Fibroblast of skin of left biceps (primary cell): ENCODE data around the gene ZNF205.
A peak's percentile ranks its signal among the peaks of the same experiment; 100 is the strongest.
"Not testable (repeated sequence)": the region's sequence is repeated elsewhere in the genome, so short reads cannot be mapped to it uniquely, and the experiment has no call there.

ENCODE experiments used
- DNase-seq, 2 experiments: peaks; one replicate each; pipeline ENCODE4 v3.0.0-alpha.2; 2013; ENCODE audit warnings: low read depth in 2 of 2

Gene ZNF205

DNA sequence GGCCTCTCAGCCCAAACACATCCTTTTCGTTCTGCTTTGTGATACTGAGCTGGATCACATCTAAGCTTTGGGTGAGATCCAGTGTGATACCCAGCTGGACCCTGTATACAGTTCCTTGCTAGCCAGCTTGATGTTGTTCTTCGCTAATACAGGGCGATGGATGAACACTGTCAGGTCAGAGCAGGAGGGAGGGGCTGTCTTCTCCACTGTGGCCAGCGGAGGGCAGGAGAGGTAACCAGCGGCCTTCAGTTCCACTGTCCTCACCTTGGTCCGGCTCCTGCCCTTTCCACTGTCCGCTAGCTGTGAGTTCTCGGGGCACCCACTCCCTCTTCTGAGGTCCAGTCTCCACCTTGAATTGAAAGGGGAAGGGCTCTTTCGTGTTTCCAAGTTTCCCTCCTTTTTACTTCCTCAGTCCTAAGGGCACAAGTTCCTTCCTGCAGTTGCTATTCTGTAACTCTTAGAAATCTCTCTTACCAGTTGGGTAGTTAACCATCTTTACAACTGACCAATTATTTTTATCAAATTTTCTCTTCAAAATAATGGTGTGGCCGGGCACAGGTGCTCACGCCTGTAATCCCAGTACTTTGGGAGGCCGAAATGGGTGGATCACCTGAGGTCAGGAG is 19.5 kb downstream of the ZNF205 start:
- DNase-seq: no peak

DNA sequence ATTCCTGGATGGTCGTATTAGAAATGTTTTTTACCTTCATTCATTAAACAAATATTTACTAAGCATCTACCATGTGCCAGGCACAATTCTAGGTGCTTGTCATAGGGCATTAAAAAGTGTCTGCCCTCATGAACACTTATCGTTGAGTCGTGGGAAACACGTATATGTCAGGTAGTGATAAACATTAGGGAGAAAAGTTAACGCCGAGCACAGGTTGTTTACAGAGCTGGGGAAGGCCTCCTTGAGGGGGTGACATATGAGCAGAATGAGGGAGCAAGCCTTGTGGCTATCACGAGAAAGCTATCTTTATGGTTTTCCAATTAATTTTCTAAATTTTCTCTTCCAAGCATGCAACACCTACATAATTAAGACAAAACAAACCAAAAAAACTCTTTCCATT is 21.5 kb downstream of the ZNF205 start:
- DNase-seq: no peak

DNA sequence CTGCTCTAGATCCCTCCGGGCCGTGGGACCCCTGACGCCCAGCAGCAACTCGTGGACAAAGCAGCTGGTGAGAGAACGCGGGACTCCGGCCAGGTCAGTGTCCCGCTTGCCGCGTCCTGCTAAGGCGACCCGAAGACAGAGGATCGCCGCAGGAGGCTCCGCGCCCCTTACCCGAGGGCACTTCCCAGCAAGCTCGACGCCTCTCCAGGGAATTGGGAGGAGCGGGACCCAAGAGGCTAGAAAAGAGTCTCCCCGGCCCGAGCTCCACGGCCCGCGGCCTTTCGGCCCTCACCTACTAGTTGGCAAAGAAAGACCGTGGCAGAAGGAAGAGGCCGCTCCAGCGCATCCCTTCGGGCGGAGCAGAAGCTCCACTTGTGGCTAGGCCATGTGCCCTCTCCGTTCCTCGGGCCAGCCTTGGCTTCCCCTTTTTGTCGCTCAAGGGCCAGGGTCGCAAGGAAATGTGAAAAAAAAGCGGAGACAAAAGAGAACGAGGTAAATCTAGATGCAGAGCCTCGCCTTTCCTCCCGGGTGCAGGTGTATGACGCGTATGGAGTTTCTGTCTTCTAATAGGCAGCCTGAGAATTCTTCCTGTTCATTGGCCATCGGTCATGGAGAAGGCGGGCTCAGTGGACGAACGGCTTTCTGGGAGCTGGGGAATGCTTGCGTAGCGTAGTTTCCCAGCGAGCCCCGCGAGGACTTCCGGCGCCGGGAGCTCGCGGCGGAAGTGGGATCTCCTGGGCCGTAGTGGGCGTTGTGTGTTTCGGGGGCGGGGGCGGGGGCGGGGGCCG is 22.1 kb downstream of the ZNF205 start, which contains the start of gene ZNF213:
Gene ZNF213, plus strand, starts transcription at position 692 of the 788 bp plus-strand sequence. CDS start 2,252 bp downstream, outside the sequence.
- peak; percentile 91 to 94 for DNase-seq

DNA sequence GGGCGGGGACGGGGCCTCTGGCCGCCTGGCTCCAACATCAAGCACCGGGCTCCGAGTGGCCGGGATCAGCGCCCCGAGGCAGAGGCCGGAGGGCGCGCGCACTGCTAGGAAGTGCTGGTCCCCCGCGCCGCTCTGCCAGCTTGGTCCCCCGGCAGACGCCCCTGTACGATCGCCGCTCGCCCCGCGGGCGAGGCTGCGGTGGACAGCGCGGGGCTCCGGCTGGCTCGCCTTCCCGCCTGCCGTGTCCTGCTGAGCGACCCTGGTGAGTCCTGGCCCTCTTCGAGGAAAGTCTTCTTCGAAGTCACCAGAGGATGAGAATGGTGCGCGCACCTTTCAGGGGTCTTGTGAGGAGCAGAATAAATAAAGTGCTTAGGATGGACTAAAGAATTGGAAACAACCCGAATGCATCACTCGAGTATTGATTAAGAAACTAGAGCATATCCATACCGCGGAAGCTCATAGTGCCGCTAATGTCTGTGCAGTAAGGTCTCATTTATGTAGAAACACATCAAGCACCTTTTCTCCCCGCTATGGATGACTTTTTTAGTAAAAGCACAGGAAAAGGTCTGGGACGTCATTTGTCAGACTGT is 22.8 kb downstream of the ZNF205 start:
- no peak for DNase-seq

DNA sequence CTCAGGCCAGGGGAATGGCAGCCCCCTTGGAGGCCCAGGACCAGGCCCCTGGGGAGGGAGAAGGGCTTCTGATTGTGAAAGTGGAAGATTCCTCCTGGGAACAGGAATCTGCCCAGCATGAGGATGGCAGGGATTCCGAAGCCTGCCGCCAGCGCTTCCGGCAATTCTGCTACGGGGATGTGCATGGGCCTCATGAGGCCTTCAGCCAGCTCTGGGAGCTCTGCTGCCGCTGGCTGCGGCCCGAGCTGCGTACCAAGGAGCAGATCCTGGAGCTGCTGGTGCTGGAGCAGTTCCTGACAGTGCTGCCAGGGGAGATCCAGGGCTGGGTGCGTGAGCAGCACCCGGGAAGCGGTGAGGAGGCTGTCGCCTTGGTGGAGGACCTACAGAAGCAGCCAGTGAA is 24.9 kb downstream of the ZNF205 start:
- DNase-seq: no peak

DNA sequence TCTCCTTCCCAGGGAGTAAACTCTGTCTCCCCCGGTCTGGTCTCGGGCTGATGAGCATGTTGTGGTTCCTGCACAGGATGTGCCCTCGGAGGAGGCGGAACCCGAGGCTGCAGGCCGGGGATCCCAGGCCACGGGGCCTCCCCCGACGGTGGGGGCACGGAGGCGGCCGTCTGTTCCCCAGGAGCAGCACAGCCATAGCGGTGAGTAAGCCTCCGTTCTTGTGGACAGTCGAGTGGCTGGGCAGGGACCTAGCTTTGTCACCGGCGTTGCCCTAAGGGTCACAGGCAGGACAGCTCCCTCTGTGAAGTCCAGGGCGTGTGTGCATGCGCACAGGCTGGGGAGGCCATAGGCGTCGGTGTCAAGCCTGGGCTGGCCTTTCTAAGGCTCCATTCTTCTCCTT is 26.0 kb downstream of the ZNF205 start:
- no peak for DNase-seq

DNA sequence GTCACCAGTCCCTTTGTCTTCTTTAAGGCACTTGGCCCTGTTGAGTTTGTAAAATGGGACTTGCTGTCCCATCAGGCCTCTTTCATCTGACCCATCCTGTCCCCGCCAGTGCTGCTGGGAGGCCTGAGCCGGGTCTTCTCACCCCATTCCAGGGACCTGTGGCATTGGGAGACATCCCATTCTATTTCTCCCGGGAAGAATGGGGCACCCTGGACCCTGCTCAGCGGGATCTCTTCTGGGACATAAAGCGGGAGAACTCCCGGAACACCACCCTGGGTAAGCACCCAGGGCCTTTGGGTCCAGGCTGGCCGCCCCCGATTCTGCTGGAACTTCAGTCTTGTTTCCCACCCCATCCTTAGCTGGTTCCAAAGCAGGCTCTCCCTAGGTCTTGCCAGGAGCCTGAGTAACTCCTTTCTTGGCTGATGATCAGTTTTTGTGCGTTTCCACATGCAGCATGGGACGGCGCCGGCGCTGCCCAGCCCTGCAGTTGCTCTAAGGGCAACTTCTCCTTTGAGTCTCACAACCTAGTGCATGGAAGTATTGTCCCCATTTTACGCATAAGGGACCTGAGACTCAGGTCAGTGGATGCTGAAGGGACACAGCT is 26.5 kb downstream of the ZNF205 start:
- DNase-seq: no peak

DNA sequence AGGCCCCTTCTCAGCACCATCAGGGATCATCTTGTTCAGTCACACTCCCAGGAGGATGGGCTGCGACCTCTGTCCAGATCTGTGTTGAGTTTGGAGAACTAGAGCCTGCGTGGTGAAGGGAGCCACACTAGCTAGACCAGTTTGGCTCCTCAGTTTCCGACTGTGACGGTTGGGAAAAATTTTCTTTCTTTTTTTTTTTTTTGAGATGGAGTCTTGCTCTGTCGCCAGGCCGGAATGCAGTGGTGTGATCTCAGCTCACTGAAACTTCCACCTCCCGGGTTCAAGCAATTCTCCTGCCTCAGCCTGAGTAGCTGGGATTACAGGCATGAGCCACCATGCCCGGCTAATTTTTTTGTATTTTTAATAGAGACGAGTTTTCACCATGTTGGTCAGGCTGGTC is 27.2 kb downstream of the ZNF205 start:
- not testable (repeated sequence) for DNase-seq

DNA sequence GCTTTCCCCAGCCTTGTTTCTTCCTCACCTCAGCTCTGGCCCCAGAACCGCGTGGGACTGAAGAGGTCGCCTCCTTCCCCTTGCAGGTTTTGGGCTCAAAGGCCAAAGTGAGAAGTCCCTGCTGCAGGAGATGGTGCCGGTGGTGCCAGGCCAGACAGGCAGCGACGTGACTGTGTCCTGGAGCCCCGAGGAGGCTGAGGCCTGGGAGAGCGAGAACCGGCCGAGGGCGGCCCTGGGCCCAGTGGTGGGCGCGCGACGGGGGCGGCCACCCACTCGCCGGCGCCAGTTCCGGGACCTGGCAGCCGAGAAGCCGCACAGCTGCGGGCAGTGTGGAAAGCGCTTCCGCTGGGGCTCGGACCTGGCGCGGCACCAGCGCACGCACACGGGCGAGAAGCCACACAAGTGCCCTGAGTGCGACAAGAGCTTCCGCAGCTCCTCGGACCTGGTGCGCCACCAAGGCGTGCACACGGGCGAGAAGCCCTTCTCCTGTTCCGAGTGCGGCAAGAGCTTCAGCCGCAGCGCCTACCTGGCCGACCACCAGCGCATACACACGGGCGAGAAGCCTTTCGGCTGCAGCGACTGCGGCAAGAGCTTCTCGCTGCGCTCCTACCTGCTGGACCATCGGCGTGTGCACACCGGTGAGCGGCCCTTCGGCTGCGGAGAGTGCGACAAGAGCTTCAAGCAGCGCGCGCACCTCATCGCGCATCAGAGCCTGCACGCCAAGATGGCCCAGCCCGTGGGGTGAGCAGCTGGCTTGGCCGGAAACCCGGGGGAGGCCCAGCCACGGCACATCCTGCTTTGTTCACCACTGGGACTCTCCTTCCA is 28.4 kb downstream of the ZNF205 start:
- DNase-seq: no peak

DNA sequence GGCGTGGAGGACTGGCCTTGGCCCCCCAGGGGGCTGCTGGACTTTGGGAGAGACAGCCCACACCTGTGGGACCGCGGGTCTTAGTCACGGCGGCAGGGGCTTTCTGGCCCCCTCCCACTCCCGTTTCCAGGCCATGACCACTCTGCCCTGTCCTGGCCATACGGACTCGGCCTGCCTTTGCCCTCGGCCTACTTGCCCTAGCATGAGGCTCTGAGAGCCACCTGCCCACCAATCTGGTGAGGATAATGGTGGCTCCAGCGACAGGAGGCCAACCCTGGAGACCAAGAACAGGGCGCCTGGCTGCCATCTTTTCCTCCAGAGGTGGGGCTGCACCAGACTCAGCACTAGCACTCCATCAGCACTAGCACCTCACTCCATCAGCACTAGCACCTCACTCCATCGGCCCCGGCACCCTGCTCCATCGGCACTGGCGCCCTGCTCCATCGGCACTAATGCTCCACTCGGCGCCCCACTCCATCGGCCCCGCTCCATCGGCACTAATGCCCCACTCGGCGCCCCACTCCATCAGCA is 29.5 kb downstream of the ZNF205 start:
- no peak for DNase-seq

DNA sequence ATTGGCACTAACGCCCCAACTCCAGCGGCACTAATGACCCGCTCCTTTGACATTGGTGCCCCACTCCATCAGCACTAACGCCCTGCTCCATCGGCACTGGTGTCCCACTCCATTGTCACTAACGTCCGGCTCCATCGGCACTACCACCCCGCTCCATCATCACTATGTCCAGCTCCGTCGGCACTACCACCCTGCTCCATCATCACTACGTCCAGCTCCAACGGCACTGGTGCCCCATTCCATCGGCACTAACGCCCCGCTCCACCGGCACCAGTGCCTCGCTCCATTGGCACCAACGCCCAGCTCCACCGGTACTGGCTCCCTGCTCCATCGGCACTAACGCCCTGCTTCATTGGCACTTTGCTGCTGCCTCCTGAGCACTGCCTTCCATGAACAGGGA is 29.9 kb downstream of the ZNF205 start:
- no peak for DNase-seq

DNA sequence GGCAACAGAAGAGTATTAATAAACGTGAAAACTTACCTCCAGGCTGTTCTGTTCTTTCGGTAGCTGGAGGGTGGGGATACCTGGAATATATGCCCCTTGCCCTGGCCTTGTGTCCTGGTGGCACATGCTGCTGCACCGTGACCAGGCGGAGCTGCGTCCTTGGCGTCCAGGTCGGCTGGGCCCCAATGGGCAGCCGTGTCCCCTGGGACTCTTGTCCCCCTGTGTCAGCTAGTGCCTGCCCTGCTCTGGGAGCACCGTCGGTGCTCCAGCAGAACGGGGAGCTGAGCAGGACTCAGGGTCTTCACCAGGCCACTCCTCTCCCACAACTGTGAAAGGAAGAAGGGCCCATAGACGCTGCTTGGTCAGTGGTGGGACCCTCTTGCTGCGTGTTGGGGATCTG is 30.4 kb downstream of the ZNF205 start:
- no peak for DNase-seq

DNA sequence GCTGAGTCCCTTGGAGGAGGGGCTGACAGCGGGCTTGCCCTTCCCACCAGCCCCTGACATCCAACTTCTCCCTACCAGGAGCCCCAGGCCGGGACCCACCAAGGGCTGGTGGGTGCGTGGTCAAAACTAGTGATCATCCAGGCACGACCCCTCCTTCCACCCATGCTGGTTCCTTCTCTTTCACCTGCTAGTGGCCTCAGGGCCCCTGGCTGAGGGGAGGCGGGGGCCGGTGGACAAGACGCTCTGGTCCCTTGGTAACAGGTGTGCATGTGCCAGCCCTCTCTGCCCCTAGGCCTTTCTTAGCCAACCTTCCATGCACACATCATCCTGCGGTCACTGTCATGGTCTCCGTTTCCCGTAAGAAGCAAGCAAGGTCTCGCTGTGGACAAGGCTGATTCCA is 30.8 kb downstream of the ZNF205 start:
- DNase-seq: no peak

DNA sequence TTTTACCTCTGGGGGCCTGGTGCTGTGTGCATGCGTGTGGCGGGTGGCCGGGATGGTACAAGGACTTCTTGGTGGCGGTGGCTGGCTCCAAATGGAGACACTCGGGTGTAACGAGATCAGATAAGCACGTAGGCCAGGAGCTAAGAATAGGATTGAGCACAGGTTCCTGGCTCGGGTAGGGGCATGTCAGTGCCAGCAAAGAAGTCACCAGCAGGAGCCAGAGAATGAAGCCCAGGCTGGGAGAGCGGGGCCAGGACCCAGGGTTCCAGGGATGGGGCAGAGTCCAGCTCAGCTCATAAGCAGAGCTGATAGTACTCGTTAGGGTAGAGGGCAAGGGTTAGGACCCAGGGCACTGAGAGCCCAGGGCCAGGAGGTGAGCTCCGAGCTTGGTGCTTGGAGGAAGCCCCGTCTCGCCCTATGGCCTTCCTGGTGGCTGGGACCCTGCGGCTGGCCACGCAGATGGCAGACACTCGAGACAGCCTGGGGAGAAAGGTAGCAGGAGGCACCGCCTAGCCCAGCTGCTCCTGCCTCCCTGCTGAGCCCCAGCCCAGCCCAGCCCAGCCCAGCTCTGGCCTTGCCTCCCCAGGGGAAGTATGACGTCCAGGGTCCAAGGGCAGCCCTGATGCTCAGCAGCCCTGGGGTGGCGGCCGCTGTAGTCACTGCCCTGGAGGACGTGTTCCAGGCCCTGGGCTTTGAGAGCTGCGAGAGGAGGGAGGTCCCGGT is 31.4 kb downstream of the ZNF205 start:
- no peak for DNase-seq

DNA sequence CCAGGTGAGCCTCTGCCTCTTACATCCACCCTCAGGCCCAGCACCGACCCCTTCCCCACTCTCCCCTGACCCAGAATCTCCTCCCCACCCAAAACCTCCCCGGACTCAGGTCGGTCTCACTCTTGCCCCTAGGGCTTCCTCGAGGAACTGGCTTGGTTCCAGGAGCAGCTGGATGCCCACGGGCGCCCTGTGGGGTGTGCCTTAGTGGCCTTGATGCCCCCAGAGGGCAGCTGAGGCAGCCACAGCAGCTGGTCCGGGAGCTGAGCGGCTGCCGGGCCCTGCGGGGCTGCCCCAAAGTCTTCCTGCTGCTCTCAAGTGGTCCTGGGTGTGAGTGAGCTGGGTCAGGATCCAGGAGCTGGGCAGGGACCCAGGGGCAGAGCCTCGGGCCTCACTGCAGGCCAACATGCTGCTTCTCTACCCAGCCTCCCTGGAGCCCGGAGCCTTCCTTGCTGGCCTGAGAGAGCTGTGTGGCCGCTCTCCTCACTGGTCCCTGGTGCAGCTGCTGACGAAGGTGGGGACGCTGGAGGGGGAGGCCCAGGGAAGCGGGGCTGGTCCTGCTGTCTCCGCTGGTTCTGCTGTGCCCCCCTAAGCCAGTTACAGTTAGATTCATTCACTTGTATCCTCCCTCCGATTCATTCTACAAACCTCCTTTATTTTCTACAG is 32.1 kb downstream of the ZNF205 start:
- DNase-seq: no peak

DNA sequence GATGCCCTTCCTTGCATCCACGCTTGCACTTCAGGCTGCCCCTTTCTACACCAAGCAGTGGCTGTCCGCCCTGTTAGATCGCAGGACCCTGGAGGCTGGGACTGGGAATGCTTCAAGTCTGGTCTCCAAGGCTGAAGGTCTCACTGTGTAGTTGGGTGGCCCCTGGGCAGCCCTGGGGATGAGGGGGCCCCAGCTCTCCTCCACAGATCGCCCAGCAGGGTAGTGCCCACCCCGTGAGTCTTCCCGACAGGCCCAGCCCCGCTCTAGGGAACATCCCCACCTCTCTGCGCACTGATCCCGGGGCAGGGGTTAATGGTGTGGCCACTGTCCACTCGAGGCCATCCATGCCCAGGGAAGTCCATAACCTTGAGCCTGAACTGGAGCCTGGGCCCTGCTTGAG is 32.8 kb downstream of the ZNF205 start:
- DNase-seq: no peak

DNA sequence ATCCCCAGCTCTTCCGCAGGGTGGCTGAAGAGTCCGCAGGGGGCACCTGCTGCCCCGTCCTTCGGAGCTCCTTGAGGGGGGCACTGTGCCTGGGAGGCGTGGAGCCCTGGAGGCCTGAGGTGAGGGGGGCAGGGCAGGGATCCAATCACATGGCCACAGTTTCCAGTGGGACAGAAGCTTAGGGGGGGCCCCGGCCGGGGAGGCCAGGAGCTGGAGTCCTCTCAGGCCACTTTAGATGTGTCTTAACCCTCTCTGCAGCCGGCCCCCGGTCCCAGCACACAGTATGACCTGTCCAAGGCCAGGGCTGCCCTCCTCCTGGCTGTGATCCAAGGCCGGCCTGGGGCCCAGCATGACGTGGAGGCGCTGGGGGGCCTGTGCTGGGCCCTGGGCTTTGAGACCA is 33.3 kb downstream of the ZNF205 start:
- DNase-seq: no peak

DNA sequence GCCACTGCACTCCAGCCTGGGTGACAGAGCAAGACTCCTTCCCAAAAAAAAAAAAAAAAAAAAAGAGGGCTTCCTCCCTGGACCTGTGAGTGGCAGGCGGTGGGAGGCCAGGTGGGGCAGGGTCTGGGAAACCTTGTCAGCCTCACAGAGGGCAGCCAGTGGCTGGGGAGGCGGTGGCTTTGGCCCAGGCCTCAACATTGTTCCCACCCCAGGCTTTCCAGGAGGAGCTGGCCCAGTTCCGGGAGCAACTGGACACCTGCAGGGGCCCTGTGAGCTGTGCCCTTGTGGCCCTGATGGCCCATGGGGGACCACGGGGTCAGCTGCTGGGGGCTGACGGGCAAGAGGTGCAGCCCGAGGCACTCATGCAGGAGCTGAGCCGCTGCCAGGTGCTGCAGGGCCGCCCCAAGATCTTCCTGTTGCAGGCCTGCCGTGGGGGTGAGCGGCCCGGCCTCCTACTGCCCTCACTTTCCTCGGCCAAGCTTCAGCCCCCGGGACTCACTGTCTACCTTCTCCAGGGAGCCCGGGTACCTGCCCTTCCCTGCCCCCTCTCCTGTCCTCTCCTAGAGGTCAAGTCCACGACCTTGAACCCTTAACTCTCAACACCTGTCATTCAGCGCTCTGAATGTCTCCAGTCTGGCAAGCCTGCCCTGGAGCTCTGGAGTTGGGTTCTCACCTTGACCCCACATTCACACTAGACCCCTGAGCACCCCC is 34.8 kb downstream of the ZNF205 start:
- no peak for DNase-seq

DNA sequence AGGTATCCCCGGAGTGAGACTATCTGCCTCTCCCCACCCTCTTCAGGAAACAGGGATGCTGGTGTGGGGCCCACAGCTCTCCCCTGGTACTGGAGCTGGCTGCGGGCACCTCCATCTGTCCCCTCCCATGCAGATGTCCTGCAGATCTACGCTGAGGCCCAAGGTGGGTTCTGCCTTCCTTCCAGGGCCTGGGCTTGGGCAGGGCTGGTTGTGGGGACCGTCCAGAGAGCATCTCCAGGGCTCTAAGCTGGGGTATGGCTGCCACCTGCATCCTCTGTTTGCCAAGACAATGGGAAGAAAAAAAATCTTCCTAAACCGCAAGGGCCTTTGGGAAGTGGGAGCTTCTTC is 35.3 kb downstream of the ZNF205 start:
- no peak for DNase-seq
